Activated CD4-positive, alpha-beta T cell treated with anti-CD3 and anti-CD28 coated beads, Interleukin-2, Interleukin-4, amounts not matched to agents 100 ng/mL and 50 ng/mL, durations not matched to agents 16 hours and 8 hours (primary cell): Measurements from ENCODE around the gene OR4P4.

Experiments
- DNase-seq: peaks from one replicate; pipeline ENCODE4 v3.0.0-alpha.2; 2020; ENCODE audit warnings: low spot score

Gene OR4P4

GRCh38 chr11:55634813-55635212 is at the start of gene OR4P4:
Gene OR4P4, plus strand, starts transcription at chr11:55635113.
- DNase-seq = no peak

- DNase-seq = no peak
These were observed 27.4 kb upstream of the OR4P4 start, which contains the start of gene OR4C11 for GRCh38 chr11:55607545-55607944. Gene OR4C11, minus strand, starts transcription at chr11:55607645. Its CDS starts 3,272 bp downstream, at chr11:55604373.

GRCh38 chr11:55624531-55624930 is 10.4 kb upstream of the OR4P4 start:
- no peak for DNase-seq

GRCh38 chr11:55648027-55648426 is 13.1 kb downstream of the OR4P4 start, which contains the start of gene OR4S2:
Gene OR4S2, plus strand, starts transcription at chr11:55648327. Its CDS starts 2,577 bp downstream, at chr11:55650904.
- DNase-seq = no peak

- DNase-seq = no peak
These were observed 17.6 kb downstream of the OR4P4 start for GRCh38 chr11:55652560-55652959.

- DNase-seq = no peak
These were observed 20.2 kb downstream of the OR4P4 start for GRCh38 chr11:55655096-55655495.

GRCh38 chr11:55658031-55658573 is 23.2 kb downstream of the OR4P4 start:
- no peak for DNase-seq

GRCh38 chr11:55658608-55659007 is 23.7 kb downstream of the OR4P4 start:
- no peak for DNase-seq

- no peak for DNase-seq
These were observed 27.0 kb downstream of the OR4P4 start, which contains the start of gene OR4C6 for GRCh38 chr11:55661901-55662300. Gene OR4C6, plus strand, starts transcription at chr11:55662201. Its CDS starts 2,966 bp downstream, at chr11:55665167.

GRCh38 chr11:55669376-55669775 is 34.5 kb downstream of the OR4P4 start:
- DNase-seq = no peak

GRCh38 chr11:55673860-55674259 is 38.9 kb downstream of the OR4P4 start:
- no peak for DNase-seq
